HTR-8/SVneo (cell line): Measurements from ENCODE around the gene SIAE.

ENCODE experiments used
- DNase-seq: peaks from one replicate; pipeline ENCODE4 v3.0.0; 2011; ENCODE audit warnings: low spot score, mixed read lengths; ENCODE audit not compliant: insufficient read length
- FAIRE-seq: peaks from 2 replicates; lab custom pipeline; 2011; peaks lifted over from hg19 to GRCh38; lab: Jason Lieb, UNC

The SIAE gene

DNA sequence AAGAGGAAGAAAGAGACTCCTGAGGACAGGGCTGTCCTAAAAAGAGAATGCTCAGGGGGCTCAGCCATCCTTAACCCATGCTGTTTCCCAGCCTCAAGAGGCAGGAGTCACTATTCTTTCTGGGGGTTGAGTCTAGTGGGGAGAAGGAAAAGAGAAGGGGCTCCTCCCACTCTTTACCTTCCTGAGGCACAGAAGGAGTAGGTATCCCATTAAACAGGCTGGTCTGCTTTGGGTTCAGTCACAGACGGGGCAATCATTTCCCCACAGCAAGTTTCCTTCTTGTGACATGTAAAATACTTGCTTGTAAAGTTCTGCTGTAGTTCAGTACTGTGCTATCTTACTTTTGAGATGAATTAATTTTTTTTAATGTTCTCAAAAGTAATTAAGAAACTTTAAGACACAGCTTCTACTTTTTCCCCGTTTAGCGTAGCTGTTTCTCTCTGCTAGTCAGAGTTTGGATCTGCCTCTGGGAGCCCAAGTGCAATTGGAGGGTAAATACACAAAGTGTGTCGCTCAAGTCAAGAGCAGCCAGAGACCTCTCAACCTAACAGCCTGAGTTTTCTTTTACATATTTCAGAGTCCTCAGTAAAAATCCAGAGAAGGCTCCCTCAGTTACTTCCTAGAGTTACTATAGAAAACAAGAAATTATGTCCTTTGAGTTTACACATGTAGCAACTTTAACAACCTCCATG, 88.7 kb downstream of the SIAE start:
- no peak for FAIRE-seq
- DNase-seq, result no peak

DNA sequence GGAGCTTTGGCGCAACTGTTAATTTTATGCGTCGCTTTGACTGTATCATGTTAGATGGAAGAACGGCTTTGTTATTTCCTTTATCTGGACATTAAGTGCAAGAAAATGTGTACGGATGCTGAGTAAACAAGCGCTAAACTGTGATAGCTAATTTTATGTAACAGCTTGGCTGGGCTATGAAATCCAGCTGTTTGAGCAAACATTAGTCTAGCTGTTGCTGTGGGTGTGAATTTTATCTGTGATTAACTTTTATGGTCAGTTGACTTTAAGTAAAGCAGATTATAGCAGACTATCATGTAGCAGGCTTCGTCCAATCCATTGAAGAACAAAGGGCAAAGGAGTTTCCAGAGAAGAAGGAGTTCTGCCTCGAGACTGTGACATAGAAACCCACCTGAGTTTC, 89.8 kb downstream of the SIAE start:
- DNase-seq, result no peak
- FAIRE-seq, result no peak
